MG63 (cell line): ENCODE results near the gene ACKR3. TPM values are rescaled to one million over a fixed set of nuclear protein-coding genes. Genes with fewer than 3 reads are reported as not detected.

Experiments
- DNase-seq: peaks from one replicate; pipeline ENCODE4 v3.0.0-alpha.2; 2020
- H3K27me3 ChIP-seq: fragments of 250-450 bp; sonication (Bioruptor Pico); 2 replicates; pipeline ENCODE4 v1.5.1; 2020; ENCODE audit warnings: mild to moderate bottlenecking, moderate library complexity
- H3K36me3 ChIP-seq: fragments of 250-450 bp; sonication (Bioruptor Pico); 2 replicates; pipeline ENCODE4 v1.5.1; 2020; ENCODE audit warnings: mild to moderate bottlenecking, moderate library complexity
- H3K4me3 ChIP-seq: fragments of 250-450 bp; sonication (Bioruptor Pico); 2 replicates; pipeline ENCODE4 v1.5.1; 2020; ENCODE audit warnings: mild to moderate bottlenecking, moderate library complexity
- H3K9me3 ChIP-seq: fragments of 250-450 bp; sonication (Bioruptor Pico); 2 replicates; pipeline ENCODE4 v1.5.1; 2020; ENCODE audit warnings: mild to moderate bottlenecking, moderate library complexity
- total RNA-seq: library from RNA; depleted of rRNA; stranded (reverse); fragments of >200 nt; shearing (Covaris generic); gene quantifications from 2 replicates; pipeline ENCODE4 v1.2.3, GENCODE V29; 2014; ENCODE audit warnings: low replicate concordance

The ACKR3 gene
- total RNA-seq, 1 experiment from 2014 or later, result 19.0 TPM

DNA sequence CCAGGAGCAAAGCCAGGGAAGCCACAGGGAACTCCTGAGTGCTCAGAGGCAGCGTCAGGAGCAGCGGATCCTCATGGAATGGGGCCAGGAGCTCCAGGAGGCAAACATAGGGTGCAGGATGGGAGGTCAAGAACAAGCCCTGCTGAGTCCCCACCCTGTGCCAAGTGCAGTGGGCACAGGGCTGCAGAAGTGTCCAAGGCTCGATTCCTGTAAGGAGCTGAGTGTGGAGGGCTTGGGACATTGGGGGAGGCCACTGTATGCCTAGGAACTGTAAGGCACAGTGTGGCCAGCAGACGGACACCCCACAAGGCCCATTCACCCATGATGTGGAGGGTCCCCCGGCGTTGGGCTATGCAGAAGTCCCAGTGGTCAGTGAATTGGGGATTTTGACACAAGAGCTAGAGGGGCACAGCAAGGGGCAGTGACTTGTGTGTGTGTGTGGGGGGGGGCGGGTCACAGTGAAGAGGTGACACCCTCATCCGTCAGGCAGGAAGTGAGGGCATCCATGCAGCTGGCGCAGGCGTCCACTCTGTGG is 55.6 kb downstream of the ACKR3 start:
- Histone ChIP-seq H3K36me3 (no peaks in the 10 kb centered on the region), H3K4me3 (no peak overlapping the region), H3K9me3 (no peaks in the 10 kb centered on the region), H3K27me3 (no peaks in the 10 kb centered on the region; the same call in 1 of the 2 replicates)
- no peak for DNase-seq

GRCh38 chr2:236626391-236627150 is 56.9 kb downstream of the ACKR3 start:
- Histone ChIP-seq H3K4me3 (no peak overlapping the region), H3K36me3 (no peaks in the 10 kb centered on the region), H3K9me3 (no peaks in the 10 kb centered on the region), H3K27me3 (no peaks in the 10 kb centered on the region)
- DNase-seq, result no peak

DNA sequence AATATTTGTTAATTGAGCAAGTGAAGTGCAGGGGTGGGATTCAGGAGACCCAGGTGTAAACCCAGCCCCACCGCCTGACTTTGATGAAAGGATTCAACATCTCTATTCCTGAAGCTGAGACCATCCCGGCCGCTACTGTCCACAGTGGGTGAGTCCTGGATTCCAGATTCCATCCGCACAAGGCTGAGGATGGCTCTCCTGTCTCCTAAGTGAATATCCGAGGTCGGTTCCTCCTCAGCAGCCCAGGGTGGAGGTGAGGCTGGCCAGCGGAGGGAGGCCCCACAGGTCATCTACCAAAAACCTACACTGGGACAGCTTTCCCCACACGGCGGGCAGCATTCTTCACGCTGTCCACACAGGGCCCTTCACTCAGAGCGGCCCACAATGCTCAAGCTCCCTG is 57.6 kb downstream of the ACKR3 start:
- H3K27me3 ChIP-seq, result no peaks in the 10 kb centered on the region

GRCh38 chr2:236627841-236628240 is 58.2 kb downstream of the ACKR3 start:
- Histone ChIP-seq H3K4me3 (no peak overlapping the region), H3K9me3 (no peaks in the 10 kb centered on the region), H3K27me3 (no peaks in the 10 kb centered on the region), H3K36me3 (no peaks in the 10 kb centered on the region)
- DNase-seq, result no peak

More for the DNA sequence above, 57.6 kb downstream of the ACKR3 start:
- Histone ChIP-seq H3K36me3 (no peaks in the 10 kb centered on the region), H3K9me3 (no peaks in the 10 kb centered on the region), H3K4me3 (no peak overlapping the region)
- DNase-seq, result no peak

DNA sequence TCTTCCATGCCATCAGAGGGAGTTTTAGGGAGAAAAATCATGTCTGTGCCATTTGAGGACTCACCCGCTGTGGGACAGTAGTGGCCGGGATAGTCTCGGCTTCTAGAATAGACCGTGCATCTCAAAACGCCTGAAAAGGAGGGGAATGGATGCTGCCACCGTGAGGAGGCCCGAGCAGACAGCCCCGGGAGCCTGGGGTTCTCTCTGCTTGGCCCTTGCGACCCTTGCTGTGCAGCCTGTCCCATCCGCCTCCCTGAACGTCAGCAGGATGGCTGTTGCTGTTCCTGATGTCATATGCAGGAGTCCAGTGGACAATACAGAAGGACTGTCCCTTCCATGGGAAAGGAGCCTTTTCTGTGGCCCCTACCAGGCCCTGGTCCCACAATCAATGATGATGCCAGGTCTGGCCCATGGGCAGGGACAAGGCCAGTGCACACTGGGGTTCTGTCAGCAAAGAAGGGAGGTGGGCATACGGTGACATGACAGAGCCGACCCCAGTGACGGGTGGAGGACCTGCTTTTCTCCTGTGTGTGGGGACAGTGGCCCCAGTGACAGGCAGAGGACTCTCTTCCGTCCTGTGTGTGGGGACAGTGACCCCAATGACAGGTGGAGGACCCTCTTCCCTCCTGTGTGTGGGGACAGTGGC is 58.8 kb downstream of the ACKR3 start:
- Histone ChIP-seq H3K36me3 (no peaks in the 10 kb centered on the region), H3K27me3 (no peaks in the 10 kb centered on the region), H3K9me3 (no peaks in the 10 kb centered on the region), H3K4me3 (no peak overlapping the region)
- no peak for DNase-seq

DNA sequence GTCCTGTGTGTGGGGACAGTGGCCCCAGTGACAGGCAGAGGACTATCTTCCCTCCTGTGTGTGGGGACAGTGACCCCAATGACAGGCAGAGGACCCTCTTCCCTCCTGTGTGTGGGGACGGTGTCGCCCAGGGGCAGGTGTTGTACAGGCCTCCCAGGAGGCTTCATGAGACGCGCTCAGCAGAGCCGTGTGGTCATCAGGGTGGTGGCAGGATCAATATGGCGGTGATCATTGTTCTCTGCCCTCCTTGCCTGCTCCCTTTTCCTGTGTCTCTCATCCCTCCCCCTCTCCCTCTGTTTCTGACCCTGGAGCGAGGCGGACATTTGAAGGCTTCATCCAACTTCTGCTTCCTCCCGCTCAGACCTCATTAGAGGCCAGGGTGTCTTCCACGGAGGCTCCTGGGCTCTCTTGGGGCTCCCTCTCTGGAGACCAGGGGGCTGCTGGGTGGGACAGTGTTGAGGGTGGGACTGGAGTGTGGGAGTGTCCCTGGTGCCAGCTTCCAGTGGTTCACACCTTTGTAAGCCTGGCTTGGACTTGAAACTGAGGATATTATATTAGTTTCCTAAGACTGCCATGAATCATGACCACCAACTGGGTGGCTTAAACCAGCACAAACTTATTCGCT is 59.5 kb downstream of the ACKR3 start:
- no peak for DNase-seq
- no peaks in the 10 kb centered on the region for H3K27me3 ChIP-seq
- H3K4me3 ChIP-seq, result no peak overlapping the region
- H3K36me3 ChIP-seq, result no peaks in the 10 kb centered on the region
- no peaks in the 10 kb centered on the region for H3K9me3 ChIP-seq

DNA sequence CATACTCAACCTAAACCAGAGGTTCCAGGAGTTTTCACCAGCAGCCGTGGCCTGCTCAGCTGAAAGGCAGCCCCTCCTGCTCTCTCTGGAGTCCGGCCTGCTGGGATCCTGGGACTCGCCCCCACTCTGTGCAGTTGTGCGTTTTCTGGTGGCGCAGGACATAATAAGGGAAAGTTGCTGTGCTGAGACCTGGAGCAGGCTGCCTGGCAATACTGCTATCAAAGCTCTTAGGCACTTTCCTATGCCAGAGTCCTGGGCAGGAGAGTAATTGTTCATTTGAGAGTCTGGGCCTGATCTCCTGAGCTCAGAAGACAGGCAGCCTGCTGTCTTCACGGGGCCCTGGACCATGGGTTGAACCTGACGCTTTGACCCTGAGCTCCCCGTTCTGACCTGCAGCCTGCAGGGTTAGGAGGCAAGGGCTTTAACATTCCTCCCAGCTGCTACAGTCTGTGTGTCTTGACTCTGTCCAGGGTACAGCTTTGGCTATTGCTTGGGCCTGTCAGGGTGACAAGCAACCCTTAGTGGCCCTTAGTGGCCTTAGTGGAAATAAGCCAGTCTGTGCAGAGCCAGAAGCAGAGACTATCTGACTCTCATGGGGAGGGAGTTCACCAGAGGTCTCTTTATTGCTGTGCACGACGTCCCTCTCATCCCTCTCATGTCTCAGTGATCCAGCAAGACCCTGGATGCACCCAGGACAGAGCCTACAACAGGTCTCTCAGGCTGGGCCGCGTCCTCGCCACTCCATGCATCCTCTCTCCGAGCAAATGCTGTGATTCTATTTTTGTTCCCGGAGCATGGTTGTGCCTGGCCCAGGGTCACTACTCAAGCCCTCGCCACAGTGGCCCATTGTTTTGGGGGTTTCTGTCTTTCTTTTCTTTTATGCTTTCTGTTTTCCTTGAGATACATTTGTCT is 60.6 kb downstream of the ACKR3 start:
- no peak overlapping the region for H3K4me3 ChIP-seq
- no peak for DNase-seq
- no peaks in the 10 kb centered on the region for H3K27me3 ChIP-seq
- H3K36me3 ChIP-seq, result no peaks in the 10 kb centered on the region
- H3K9me3 ChIP-seq, result no peaks in the 10 kb centered on the region

DNA sequence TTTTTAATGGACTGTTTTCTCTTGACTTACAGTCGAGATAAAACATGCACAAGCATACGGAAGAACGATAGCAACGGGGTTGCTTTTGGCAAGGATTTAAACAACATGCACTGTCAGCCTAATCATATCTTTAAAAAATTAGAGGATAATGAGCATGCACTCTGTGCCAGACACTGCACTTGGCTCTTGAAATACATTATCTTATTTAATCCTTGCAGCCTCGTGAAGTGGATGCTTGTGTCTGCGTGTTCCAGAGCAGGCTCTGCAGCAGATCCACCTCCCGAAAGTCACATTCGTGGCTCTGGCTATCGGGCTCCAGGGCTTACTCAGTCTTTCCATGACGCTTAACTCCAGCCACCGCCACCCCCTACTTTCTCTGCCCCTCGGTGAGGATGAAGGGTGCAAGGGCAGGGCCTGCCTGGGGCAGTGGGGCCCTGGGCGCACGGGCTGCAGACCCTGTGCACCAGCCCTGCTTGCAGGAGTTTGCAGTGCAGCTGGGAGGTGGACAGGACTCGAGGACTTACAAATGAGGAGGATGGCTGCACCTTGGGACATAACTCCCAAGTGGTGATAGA is 61.7 kb downstream of the ACKR3 start:
- Histone ChIP-seq H3K9me3 (no peaks in the 10 kb centered on the region), H3K36me3 (no peaks in the 10 kb centered on the region), H3K27me3 (no peaks in the 10 kb centered on the region), H3K4me3 (no peak overlapping the region)
- DNase-seq, result no peak

DNA sequence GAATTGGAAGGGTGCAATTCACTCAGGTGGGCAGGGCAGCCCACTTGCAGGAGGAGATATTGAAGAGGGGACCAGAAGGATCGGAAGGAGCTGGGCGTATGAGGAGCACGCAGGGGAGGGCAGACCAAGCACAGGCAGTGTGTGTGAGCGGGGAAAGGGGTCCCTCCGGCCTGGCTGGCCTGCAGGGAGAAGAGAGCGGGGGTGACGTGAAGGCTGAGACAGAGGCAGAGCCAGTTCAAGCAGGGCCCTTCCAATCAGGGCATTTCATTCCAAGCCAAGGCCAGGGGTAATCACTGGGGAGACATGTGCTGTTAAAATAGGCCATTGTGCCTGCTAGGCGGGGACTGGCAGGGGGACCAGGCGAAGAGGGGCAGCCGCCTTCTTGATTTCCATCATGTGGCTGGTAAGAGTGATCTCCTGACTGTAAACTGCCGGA is 62.2 kb downstream of the ACKR3 start:
- no peaks in the 10 kb centered on the region for H3K27me3 ChIP-seq
- H3K4me3 ChIP-seq, result no peak overlapping the region
- no peaks in the 10 kb centered on the region for H3K36me3 ChIP-seq
- H3K9me3 ChIP-seq, result no peaks in the 10 kb centered on the region
- no peak for DNase-seq
